A172 (cell line): ENCODE measurements around the gene ADGRD1. TPM values are rescaled to one million over a fixed set of nuclear protein-coding genes. Genes with fewer than 3 reads are reported as not detected.
"Not testable (repeated sequence)": the region's sequence is repeated elsewhere in the genome, so short reads cannot be mapped to it uniquely, and the experiment has no call there.

Experiments used
- DNase-seq: peaks from one replicate; pipeline ENCODE4 v3.0.0-alpha.2; 2015; ENCODE audit warnings: low spot score
- total RNA-seq: library from RNA; depleted of rRNA; stranded (reverse); fragments of >200 nt; shearing (Covaris generic); gene quantifications from 2 replicates; pipeline ENCODE4 v1.2.3, GENCODE V29; 2014

Gene ADGRD1
- total RNA-seq, 1 experiment from 2014 or later = 0.52 TPM

DNA sequence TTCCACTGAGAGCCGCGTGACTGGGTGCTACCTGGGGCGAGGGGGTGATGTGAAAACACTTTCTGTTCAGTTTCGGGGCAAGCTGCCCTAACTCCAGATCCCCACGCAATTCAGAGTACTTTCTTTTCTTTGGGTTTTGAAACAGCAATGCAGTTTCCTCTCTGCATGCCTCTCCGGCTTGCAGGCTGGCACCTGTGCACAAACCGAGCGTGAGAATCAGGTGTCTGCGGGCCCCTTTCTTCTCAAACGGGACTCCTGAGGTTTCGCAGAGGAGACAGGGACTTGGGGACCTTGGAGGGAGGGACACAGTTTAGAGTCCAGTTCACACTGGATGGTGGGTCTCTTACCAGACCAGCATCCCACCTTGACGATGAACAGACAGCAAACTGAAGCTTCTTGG is 118.2 kb downstream of the ADGRD1 start:
- not testable (repeated sequence) for DNase-seq

- DNase-seq = no peak
Observed at GRCh38 chr12:131072451-131073230, 118.9 kb downstream of the ADGRD1 start.

GRCh38 chr12:131074221-131075083 is 120.7 kb downstream of the ADGRD1 start:
- DNase-seq = peak; percentile 10

GRCh38 chr12:131075194-131075593 is 121.5 kb downstream of the ADGRD1 start:
- no peak for DNase-seq

GRCh38 chr12:131075611-131076010 is 121.9 kb downstream of the ADGRD1 start:
- DNase-seq = no peak

- no peak for DNase-seq
Observed at GRCh38 chr12:131076296-131076695, 122.6 kb downstream of the ADGRD1 start.

GRCh38 chr12:131076791-131077747 is 123.4 kb downstream of the ADGRD1 start:
- no peak for DNase-seq

DNA sequence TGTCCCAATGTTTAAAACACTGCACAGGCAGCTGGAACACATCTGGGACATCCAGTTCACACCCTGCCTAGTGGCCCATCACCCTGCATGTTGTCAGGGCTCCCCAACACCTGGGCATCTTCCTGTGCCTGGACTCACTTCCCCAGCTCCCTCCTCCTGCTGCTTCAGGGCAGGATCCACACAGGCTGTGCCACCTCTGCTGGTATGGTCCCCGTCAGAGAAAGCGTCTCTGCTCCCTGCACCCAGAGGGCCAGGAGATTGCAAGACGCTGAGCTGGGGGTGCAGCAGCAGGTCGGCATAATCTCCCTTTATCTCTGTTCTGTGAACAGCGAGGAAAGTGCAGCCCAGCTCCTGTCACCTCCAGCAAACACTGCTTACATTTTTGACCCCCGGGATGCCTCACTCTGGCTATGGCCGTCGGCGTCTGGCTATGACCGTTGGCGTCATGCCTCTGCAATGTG is 124.3 kb downstream of the ADGRD1 start:
- DNase-seq = no peak

- no peak for DNase-seq
Observed at GRCh38 chr12:131082290-131083194, 128.8 kb downstream of the ADGRD1 start.

DNA sequence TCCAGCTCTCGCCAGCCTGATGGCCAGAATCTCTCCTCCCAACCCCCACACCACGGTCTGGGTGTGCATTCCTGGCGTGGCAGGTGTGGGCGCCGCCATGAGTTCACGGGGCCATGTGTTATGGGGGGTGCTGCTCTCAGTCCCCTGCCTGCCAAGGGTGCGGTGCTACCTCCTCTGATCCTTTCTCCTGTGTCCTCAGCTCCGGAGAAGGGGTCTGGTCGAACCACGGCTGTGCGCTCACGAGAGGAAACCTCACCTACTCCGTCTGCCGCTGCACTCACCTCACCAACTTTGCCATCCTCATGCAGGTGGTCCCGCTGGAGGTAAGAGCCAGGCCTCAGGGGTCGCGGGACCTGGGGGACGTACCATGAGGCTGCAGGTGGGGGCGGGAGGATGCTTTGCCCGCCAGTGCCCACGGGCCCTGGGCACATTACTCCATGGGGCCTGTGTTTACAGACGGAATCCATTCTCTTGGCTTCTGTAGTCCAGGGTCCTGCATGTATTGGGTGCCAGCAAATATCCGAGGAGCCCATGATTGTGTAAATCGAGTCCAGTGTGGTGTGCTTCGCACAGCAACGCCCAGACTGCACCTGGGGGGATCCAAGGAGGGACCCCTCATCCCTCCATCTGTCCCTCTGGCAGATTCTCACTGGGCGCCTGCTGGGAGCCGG is 130.8 kb downstream of the ADGRD1 start:
- no peak for DNase-seq

- DNase-seq = no peak
Observed at GRCh38 chr12:131085125-131085815, 131.6 kb downstream of the ADGRD1 start.

DNA sequence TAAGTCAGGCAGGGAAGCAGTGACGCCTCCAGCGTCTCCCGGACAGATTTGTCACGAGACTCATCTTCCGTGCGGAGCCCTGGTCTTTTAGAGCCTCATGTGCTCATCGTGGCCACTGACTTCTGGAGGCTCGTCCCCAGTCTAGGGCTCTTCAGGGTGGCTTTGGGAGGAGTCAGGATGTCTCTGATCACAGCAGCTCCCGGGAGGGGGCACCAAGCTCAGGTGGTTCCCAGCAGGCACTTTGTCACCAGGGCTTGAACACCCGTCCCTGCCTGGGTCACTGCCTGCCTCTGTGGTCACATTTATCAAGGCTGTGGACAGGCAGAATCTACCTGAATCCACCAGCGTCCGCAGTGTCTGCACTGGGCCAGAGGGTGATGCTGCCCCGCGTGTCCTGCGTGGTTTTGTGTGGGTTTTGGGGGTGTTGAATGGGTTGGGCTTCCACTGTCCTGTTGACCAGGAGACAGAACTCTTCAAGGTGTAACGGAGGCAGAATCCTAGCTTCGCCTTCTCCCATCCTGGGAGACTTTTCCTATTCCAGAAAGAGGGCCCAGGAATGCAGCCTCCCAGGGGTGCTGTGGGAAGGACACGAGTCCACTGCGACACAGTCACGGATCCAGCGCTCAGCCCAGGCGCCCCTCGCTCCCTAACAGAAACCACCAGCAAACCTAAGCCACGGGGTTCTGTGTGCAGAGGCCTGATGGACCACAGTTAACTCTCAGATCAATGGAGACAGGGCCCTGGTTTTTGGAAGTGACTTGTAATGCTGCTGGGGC is 132.3 kb downstream of the ADGRD1 start:
- no peak for DNase-seq

DNA sequence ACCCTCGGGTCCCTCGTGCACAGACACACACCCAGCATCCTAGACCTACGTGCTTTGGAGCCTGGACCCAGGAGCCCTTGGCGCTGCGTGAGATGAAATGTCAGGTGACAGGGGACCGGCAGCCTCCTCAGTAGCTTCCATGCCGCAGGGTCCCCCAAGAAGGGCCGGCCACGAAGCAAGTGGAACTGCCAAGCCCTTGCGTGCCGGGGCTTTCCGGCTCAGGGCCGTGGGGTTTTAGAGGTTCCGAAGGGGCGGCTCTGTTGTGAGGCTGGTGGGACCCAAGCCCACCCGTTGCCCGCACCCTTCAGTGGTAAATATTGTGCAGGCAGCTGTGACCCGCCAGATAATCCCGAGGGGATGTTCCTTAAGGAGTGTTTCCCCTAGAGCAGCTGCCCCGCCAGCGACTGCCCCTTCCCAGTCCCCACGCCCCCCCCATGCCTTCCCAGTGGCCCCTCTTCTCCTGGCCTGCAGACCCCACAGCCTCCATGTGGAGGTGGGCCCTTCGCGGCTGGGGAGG is 133.7 kb downstream of the ADGRD1 start:
- no peak for DNase-seq

- no peak for DNase-seq
Observed at GRCh38 chr12:131087991-131088700, 134.4 kb downstream of the ADGRD1 start.

DNA sequence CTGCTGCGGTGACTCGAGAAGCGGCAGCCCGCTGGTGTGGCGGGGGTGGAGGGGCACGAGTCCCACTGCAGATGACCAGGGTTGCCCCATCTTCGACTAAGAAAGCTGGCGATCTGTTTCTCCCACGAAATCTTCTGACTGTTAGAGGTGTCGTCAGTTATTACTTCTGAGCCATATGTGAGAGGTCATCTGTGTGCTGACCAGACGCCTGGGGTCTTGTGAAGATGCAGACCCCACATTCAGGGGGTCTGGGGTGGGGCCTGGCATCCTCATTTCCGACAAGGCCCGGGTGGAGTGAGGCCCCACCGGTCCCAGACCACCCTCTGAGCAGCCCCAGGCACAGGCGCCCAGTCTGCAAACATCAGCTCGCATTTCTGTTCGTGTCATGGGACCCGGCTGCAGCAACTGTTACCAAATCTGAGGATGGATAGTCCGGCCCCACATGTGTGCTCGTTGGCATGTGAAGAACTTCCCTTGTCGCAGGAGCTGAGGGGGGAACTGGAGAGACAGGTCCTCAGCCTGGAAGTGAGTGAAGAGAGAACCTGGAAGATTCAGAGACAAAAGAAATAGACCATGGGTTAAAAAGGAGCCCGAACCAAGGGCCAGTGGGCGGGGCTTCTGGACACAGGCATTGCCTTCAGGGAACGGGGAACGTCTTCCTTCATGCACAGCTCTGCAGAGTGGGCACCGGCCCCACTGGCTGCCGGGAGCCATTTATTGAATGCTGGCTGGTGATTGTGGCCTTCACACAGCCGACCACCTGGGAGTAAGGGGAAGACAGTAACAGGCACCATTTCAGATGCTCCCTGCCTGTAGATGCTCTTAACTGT is 135.2 kb downstream of the ADGRD1 start:
- DNase-seq = no peak

DNA sequence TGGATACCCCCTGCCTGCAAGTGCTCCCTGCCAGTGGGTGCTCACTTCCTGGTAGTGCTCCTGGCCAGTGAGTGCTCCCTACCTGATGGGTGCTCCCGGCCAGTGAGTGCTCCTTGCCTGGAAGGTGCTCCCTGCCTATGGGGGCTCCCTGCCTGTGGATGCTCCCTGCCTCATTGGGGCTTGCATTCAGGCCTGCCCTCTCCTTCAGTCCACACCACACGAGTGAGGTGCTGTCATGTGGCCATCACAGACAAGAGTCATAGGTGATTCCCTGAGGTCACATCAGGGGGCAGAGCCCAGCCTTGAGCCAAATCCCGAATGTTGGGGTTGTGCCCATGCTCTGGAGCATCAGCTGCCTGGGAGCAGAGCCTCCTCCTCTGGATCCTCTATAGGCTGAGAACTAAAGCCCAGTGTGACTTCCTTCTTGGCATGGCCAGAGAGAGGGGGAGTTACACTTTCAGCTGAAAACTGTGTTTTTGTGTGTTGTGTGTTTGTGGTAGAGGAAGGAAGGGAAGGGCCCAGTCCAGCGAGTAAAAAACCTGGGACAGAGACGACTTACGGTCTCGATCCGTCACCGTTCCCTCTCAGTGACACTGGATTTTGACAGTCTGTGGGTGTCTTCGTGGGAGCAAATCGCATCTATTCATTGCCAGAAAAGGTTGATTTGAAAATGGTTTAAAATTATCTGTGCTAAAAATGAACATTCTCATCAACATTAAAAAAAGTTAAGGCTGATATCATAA is 136.0 kb downstream of the ADGRD1 start:
- DNase-seq = no peak
